Type B pancreatic cell (in vitro differentiated cells): Measurements from ENCODE around the gene TULP4. TPM values are rescaled to one million over a fixed set of nuclear protein-coding genes. Genes with fewer than 3 reads are reported as not detected.

ENCODE experiments used
- DNase-seq: peaks from one replicate; pipeline ENCODE4 v3.0.0; 2021; ENCODE audit warnings: mixed read lengths; ENCODE audit not compliant: unreplicated experiment; ENCODE audit errors: extremely low spot score
- H3K27ac Mint-ChIP-seq: 2 replicates; pipeline ENCODE4 v1.8.0; 2021; ENCODE audit warnings: mild to moderate bottlenecking, mixed read lengths
- H3K27me3 Mint-ChIP-seq: 2 replicates; pipeline ENCODE4 v1.8.0; 2021; ENCODE audit warnings: mixed read lengths
- H3K36me3 Mint-ChIP-seq: 2 replicates; pipeline ENCODE4 v1.8.0; 2021; ENCODE audit warnings: mixed read lengths
- H3K4me1 Mint-ChIP-seq: one replicate; pipeline ENCODE4 v1.8.0; 2021; ENCODE audit warnings: mixed read lengths; ENCODE audit not compliant: unreplicated experiment
- H3K4me3 Mint-ChIP-seq: 2 replicates; pipeline ENCODE4 v1.8.0; 2021; ENCODE audit warnings: mild to moderate bottlenecking, mixed read lengths
- H3K9me3 Mint-ChIP-seq: 2 replicates; pipeline ENCODE4 v1.8.0; 2021; ENCODE audit warnings: mixed read lengths
- total RNA-seq: library from RNA; stranded (reverse); gene quantifications from 2 replicates; pipeline ENCODE4 v1.2.1, GENCODE V29; 2021; ENCODE audit warnings: low replicate concordance
- TF ChIP-seq, protein P1 (sequence below): fragments of 200-600 bp; sonication (generic); conservative IDR thresholded peaks from 2 replicates; pipeline ENCODE4 v1.5.0; 2021; ENCODE audit warnings: antibody characterized with exemption, mild to moderate bottlenecking

The TULP4 gene
- total RNA-seq, 1 donor from 2014 or later: 109 TPM

GRCh38 chr6:158311626-158312025 lies 639 bp upstream of the TULP4 start:
- Mint-ChIP-seq H3K4me3 (no peak overlapping the region), H3K27ac (no peak overlapping the region), H3K27me3 (no peaks in the 10 kb centered on the region), H3K4me1 (peaks cover 15% of the 10 kb centered on the region), H3K9me3 (peaks cover 6% of the 10 kb centered on the region), H3K36me3 (peaks cover 47% of the 10 kb centered on the region)
- TF ChIP-seq, protein P1, sequence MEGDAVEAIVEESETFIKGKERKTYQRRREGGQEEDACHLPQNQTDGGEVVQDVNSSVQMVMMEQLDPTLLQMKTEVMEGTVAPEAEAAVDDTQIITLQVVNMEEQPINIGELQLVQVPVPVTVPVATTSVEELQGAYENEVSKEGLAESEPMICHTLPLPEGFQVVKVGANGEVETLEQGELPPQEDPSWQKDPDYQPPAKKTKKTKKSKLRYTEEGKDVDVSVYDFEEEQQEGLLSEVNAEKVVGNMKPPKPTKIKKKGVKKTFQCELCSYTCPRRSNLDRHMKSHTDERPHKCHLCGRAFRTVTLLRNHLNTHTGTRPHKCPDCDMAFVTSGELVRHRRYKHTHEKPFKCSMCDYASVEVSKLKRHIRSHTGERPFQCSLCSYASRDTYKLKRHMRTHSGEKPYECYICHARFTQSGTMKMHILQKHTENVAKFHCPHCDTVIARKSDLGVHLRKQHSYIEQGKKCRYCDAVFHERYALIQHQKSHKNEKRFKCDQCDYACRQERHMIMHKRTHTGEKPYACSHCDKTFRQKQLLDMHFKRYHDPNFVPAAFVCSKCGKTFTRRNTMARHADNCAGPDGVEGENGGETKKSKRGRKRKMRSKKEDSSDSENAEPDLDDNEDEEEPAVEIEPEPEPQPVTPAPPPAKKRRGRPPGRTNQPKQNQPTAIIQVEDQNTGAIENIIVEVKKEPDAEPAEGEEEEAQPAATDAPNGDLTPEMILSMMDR: no peak
- no peak for DNase-seq

GRCh38 chr6:158312672-158313397 lies 570 bp downstream of the TULP4 start:
- Mint-ChIP-seq H3K9me3 (peaks cover 6% of the 10 kb centered on the region), H3K4me3 (no peak overlapping the region), H3K27me3 (no peaks in the 10 kb centered on the region), H3K4me1 (peaks cover 15% of the 10 kb centered on the region), H3K36me3 (peaks cover 44% of the 10 kb centered on the region), H3K27ac (no peak overlapping the region)
- TF ChIP-seq, protein P1: no peak
- DNase-seq: no peak

DNA sequence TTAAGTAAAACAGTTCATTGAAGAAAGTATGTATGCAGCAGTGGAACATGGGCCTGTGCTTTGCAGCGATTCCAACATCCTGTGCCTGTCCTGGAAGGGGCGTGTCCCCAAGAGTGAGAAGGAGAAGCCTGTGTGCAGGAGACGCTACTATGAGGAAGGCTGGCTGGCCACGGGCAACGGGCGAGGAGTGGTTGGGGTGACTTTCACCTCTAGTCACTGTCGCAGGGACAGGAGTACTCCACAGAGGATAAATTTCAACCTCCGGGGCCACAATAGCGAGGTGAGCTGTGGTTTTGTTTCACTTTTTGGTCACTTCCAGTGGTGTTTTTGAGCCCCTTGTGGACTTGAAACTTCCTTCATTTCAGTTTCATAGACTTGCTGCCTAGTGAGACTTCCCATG lies 1.7 kb downstream of the TULP4 start:
- Mint-ChIP-seq H3K27me3 (no peaks in the 10 kb centered on the region), H3K36me3 (peaks cover 48% of the 10 kb centered on the region), H3K27ac (no peak overlapping the region), H3K4me3 (no peak overlapping the region), H3K4me1 (peaks cover 15% of the 10 kb centered on the region), H3K9me3 (peaks cover 6% of the 10 kb centered on the region)
- DNase-seq: no peak
- TF ChIP-seq, protein P1: no peak

GRCh38 chr6:158314737-158315136 lies 2.5 kb downstream of the TULP4 start:
- Mint-ChIP-seq H3K4me3 (no peak overlapping the region), H3K27me3 (no peaks in the 10 kb centered on the region), H3K36me3 (peaks cover 53% of the 10 kb centered on the region), H3K9me3 (peaks cover 6% of the 10 kb centered on the region), H3K27ac (no peak overlapping the region), H3K4me1 (peaks cover 19% of the 10 kb centered on the region)
- DNase-seq: no peak
- TF ChIP-seq, protein P1: no peak

DNA sequence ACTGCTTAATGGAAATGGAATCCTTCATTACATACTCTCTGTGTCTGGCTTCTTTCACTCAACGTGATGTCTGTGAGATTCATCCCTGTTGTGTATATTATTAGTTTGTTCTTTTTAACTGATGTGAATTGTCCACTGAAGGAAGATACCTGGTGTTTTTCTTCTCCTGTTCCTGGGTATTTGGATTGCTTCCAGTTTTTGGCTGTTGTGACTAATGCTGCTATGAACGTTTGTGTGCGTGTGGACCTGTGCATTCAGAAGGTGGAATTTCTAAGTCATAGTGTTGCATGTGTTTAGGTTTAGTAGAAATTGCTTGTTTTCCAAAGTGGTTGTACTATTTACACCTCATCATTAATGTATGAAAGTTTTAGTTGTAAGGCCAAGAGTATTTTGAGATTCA lies 3.8 kb downstream of the TULP4 start:
- H3K27me3 Mint-ChIP-seq: no peaks in the 10 kb centered on the region
- TF ChIP-seq, protein P1: no peak
- peaks cover 6% of the 10 kb centered on the region for H3K9me3 Mint-ChIP-seq
- no peak overlapping the region for H3K4me3 Mint-ChIP-seq
- H3K4me1 Mint-ChIP-seq: peaks cover 18% of the 10 kb centered on the region
- no peak for DNase-seq
- no peak overlapping the region for H3K27ac Mint-ChIP-seq
- peaks cover 60% of the 10 kb centered on the region for H3K36me3 Mint-ChIP-seq
